HG03354 (cell line): ENCODE data around the gene RALB.
A peak's percentile ranks its signal among the peaks of the same experiment; 100 is the strongest.

Experiments
- ATAC-seq: cut with Tn5 transposase; IDR thresholded peaks from one replicate; pipeline ENCODE4 v1.9.1; 2021; ENCODE audit warnings: mild to moderate bottlenecking; ENCODE audit not compliant: unreplicated experiment, poor library complexity, severe bottlenecking

Gene RALB

DNA sequence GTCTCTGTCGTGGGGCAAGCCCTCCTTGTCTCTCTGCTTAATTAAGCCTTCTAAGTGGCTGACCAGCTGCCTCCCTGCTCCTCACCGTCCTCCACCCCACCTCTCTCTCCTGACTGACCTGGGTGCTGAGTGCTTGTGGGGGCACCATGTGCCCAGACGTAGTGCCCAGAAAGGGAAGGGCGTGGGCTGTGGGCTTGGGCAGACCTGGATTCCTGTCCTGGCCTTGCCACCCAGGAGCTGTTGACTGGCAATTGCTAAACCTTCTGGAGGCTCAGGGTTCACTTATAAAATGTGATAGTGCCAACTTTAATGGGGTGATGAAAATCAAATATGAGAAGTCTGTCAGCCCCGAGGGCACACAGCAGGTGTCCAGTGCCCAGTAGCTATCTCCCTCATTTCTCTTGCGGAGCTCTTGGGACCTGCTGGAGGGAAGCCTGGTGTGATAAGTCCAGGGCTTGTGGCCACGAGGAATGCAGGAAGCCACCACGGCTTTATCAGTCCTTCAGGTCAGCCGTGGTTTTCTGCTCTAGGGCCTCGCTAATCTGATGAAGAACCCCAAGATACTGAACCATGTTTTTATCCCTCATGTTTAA lies 71.3 kb downstream of the RALB start:
- no peak for ATAC-seq

DNA sequence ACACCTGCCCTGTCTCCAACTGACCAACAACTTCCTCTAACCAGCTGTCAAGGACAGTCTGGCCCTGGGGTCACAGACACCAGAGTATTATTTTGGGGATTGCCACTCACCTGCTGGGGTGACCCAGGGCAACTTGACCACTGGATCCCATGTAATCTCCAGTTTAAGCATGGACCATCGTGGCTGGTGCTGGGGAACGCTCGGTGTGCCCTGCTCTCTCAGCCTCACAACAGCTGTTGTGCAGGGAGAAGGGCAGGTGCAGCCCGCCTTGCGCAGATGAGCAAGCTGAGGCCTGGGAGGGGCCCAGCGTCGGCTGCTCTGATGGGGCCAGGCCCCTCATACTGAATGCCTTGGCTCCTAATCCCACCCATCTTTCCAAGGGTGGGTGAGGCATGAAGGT lies 72.3 kb downstream of the RALB start:
- ATAC-seq = no peak

GRCh38 chr2:120326066-120326465 lies 73.4 kb downstream of the RALB start:
- no peak for ATAC-seq

- no peak for ATAC-seq
These were observed 78.5 kb downstream of the RALB start for GRCh38 chr2:120330946-120331822.

- no peak for ATAC-seq
These were observed 79.3 kb downstream of the RALB start for GRCh38 chr2:120331903-120332302.

DNA sequence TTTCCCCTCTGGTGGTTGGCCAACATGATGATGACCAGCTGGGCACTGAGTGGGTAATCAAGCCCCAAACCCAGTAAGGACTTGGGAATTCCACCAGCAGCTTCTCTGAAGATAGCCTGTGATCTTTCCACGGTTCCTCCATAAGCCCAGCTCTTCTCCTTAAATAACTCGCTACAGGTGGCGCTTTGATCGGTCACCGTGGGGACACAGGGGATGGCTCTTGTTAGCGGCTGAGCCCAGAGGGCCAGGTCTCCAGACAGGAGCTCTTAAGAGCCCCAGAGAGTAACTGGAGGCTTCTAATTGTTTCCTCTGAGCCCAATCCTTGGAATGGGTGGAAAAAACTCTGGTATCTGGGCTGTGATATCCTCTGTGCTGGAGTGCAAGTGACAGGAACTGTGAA lies 79.7 kb downstream of the RALB start:
- ATAC-seq = no peak

DNA sequence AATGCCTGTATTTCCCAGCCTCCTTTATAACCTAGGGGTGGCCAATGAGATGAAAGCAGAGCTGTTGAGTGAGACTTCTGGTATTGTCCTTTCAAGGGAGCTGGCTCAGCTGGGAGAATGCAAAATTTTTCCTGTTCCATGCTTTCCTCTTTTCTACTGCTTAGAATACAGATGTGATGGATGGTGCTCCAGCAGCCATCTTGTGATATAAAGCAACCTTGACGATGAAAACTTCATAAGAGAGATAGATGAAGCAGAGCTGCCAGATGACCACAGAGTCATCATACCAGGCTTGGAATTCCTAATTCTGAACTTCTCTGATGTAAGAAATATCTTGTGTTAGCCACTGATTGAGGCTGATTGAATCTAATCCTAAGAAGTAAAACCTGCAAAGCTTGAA lies 81.4 kb downstream of the RALB start:
- no peak for ATAC-seq

- ATAC-seq = no peak
These were observed 84.1 kb downstream of the RALB start for GRCh38 chr2:120336749-120337148.

GRCh38 chr2:120338015-120338414 lies 85.4 kb downstream of the RALB start:
- ATAC-seq = no peak

GRCh38 chr2:120341977-120342376 lies 89.3 kb downstream of the RALB start:
- ATAC-seq = no peak

DNA sequence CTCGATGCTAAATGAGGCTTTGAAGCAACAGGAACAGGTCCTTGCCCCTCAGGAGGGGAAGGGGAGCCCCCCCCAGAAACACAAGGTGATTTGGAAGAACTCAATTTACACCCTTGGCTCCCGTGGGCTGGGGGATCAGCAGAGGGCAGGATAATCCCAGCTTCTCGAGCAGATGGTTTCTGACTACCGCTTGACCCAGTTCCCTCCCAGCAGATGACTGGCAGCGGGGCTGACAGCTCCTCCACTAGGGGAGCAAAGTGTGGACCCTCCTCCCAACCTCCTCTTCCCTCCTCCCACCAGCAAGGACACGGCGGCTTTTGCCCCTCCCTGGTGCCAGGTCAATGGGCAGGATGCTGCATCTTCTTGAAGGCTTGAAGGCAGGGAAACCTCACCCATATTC lies 89.8 kb downstream of the RALB start:
- no peak for ATAC-seq

DNA sequence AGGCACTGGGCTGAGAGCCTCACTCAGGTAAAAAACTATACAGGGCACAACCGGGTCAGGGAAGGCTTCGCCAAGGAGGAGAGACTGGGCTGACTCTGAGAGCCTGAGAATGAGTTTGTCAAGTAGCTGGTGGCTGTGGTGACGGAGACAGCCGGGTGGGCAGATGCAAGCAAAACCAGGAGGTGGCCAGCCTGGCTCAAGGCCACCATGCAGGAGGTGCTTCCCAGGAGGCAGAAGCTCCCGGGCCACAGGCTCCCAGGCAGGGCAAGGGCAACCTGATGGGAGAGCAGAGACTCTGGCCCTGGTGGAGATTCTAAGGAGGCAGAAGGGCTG lies 90.4 kb downstream of the RALB start:
- peak; percentile 5 for ATAC-seq

- ATAC-seq = peak; percentile 58
These were observed 90.9 kb downstream of the RALB start for GRCh38 chr2:120343433-120344105.
